Stimulated activated CD8-positive, alpha-beta memory T cell treated with anti-CD3 and anti-CD28 coated beads, Interleukin-7, amount 100 ng/mL, for 48 hours (primary cell): ENCODE results near the gene CEP83.

ENCODE experiments used
- DNase-seq, 2 donors: peaks; one replicate each; pipeline ENCODE4 v3.0.0-alpha.2; 2020; ENCODE audit warnings: low read depth in 1 of 2; ENCODE audit errors: extremely low read depth in 1 of 2

The CEP83 gene

GRCh38 chr12:94308612-94309011, 151.1 kb downstream of the CEP83 start:
- no peak for DNase-seq

DNA sequence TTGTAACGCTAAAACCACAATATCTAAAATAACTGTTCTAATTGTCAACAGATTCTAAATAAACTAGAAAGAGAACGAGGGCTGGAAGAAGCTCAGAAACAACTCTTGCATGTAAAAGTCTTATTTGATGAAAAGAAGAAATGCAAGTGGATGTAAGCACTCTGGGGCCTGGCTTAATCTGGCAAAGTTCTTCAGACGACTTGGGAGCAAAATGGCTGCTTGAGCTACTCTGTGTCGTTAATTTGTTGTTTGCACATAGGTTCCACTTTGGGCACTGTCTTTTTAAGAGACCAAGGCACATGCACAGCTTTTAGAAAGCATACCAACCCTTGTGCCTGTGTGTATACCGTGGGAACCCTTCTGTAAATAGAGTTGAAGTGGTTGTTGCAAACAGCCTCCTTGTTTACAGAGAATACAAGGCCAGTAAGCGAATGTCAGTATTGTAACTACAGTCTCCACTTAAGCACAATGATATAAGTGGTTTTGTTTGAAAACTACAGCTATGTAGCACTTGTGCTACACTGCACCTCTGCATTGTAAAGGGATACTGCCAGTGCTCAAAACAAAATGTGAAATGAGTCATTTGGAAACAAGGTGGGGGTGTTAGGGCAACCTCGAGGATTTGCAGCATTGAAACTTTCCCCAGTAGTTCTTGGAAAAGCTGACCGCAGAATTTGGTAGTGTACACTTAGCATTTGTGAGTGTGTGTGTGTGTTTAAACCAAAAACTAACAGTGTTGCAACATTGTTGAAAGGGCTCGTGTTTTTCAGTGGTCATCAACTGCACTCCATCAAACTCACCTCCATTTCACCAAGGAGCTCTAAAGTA, 154.3 kb downstream of the CEP83 start:
- DNase-seq: peak; percentile 19 to 43

DNA sequence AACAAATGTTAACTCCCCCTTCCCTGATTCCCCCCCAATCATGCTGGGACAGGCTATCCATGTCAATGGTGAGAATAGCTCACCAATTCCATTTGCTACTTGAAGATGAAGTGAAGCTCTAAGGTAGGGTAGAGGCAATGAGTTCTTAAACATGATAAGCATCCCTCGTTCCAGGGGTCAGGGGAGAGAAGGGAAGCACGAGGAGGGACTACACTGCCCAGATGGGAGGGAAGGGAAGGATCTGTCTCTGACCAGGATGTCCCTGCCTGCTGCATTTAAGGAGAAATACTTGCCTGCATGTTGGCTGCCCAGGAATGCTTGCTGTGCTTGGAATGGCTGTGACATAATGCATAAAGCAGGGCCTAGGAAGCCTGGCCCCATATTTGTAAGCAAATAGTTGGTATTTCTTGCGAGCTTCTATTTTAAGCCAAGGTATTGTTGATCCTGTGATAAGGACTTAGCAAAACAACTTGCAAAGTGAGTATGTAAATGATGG, 155.1 kb downstream of the CEP83 start:
- DNase-seq: no peak

- DNase-seq: no peak
Observed at GRCh38 chr12:94304012-94304411, 155.7 kb downstream of the CEP83 start.

GRCh38 chr12:94299846-94300245, 159.8 kb downstream of the CEP83 start:
- no peak for DNase-seq

GRCh38 chr12:94297876-94298505, 161.7 kb downstream of the CEP83 start:
- no peak for DNase-seq

- no peak for DNase-seq
Observed at GRCh38 chr12:94297096-94297699, 162.5 kb downstream of the CEP83 start.

DNA sequence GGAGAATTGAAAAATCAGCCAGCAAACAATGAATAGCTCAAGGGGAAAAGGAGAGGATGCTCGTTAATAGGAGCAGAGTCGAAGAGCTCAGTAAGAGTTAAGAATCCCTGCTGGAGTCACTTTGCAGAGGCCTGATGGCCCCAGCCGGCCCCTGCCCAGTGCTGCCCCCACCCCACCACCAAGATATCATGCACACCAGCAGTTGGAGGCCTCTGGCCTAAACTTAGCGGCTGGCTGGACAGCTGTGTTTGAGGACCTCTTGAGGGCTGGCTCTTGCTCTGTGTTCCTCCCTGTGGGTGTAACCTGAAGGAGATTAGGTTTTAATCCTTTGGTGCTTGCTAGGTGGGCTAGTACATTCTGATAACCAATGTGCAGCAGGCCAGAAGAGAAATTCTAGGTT, 169.3 kb downstream of the CEP83 start:
- DNase-seq: no peak

GRCh38 chr12:94289461-94290312, 170.0 kb downstream of the CEP83 start:
- DNase-seq: no peak

GRCh38 chr12:94287245-94287628, 172.4 kb downstream of the CEP83 start:
- no peak for DNase-seq

GRCh38 chr12:94286583-94287244, 173.0 kb downstream of the CEP83 start:
- DNase-seq: no peak

DNA sequence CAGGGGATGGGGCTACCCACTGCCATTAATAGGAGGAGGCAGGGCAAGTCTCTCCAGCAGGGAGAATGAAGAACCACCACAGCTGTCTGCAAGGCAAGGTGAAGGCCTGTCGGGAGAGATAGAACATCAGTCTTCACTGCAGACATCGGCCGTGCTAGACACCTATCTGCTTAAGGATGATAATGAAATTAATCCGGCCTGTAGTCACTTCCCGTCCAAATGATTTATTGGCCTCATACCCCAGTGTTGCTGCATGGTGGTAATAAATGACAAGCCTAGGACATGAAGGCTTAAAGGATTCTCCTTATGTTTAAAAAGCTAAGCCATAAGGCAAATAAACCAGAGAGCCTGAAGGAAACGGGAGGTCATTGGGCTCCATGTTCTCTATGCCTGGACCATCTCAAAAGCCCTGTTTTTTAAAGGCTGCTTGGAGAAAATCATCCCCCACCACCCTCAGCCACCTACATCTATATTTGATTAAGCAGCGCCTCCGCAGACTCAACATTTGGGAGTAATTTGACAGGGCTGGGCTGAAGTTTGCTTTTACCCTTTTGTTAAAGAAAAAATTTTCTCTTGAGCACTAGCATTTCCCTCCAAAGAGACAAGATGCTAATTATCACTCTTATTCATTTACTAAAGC, 173.6 kb downstream of the CEP83 start:
- no peak for DNase-seq

DNA sequence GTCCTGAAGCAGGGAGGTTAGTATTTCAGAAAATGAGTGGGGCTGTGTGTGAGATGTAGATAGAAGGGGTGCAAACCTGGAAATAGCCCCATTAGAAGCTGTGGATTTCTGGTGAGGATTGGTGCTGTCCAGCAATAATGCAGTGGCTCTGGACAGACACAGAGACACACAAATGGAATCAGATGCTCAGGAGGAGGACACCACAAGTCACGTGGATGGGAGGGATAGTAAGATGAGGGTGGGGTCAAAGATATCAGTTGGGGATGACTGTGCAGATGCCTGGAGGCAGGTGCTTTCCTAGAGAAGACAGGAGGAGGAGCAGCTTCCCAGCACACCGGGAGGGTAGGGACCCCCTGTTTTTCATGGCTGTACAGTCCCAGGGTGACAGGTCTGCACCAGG, 174.8 kb downstream of the CEP83 start:
- no peak for DNase-seq

DNA sequence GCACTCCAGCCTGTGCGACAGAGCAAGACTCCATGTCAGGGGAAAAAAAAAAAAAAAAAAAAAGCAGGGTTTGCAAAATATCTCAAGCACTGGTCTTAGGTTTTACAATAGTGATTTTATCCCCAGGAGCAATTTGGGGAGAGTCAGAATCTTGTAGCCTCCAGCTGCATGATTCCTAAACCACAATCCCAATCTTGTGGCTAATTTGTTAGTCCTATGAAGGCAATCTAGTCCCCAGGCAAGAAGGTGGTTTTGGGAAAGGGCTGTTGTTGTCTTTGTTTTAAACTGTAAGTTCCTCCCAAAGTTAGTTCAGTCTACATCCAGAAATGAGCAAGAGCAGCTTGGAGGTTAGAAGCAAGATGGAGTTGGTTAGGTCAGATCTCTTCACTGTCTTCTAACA, 175.6 kb downstream of the CEP83 start:
- no peak for DNase-seq

DNA sequence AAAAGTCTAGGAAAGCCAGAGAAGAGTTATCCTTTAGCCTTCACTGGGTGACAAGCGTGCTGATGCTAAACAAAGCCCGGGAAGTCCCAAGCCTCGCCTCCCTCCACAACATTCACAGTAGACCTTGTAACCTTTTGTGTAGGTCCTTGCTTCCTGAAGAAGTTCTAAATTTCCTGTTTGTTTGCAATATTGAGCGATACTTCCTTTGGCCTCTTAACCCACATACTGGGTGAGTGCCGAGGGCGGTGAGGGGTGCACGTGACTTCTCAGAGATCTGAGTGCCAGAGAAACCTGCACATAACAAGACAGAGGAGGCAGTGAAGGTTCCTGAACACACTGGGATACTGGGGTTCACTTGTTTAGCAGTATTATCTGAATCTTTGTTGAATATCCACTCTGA, 177.0 kb downstream of the CEP83 start:
- no peak for DNase-seq

DNA sequence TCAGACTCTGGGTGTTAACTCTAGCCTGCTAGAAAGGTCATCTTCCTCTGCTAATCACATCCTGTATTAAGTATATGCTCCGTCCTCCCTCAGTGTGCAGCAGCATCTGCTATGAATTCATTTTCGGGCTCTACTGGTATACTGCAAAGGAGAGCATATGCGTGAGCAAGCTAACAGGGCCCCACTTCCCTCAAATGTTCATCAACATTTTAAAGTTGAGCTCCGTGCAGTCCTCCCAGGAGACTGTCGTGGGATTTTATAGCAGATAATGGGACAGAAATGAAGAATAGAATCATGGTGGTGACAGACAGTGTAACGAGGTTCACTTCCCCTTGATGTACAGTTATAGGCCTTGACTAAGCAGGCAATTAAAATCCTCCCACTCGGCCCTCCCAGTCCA, 179.6 kb downstream of the CEP83 start:
- no peak for DNase-seq

DNA sequence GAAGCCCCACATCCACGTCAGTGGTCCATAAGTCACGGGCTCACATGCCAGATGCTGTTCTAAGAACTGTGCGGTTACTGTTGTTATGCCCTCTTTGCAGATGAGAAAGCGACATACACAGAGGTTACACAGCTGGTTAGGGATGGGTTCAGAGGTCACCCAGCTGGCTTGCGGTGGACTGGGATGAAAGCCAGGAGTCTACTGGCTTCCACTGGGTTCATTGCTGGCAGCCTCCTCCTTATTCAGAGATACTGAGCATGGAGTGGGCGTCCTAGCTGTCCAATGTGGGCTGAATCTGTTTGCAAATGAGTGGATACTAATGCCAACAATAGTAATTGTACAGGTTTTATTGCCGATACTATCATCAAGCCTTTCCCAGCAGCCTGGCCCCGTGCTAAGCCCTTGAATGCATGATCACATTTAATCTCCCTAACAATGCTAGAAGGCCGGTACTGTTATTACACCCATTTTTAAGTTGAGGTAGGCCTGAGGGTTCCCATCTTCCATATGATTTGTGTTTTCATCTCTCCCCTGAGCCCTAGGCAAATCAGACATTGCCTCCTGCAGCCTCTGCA, 182.2 kb downstream of the CEP83 start:
- no peak for DNase-seq

GRCh38 chr12:94276725-94277124, 182.9 kb downstream of the CEP83 start:
- no peak for DNase-seq

DNA sequence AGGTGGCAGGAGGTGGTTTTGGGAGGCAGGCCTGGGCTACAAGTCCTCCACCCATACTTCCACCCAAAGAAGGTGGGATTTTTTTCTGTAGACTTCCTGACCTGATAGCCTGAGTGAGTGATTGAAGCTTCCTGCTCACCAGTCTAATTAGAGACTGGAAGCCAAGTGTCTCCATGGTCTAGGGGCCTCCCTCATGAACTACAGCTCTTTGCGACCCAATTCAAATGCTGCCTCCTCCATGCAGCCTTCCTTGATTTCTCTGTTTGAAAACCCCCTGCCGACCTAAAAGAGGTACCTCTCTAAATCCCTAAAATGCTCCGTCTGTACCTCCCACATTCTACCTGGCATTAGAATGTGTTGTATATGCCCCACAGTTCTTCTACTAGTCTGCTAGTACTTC, 186.4 kb downstream of the CEP83 start:
- DNase-seq: no peak

DNA sequence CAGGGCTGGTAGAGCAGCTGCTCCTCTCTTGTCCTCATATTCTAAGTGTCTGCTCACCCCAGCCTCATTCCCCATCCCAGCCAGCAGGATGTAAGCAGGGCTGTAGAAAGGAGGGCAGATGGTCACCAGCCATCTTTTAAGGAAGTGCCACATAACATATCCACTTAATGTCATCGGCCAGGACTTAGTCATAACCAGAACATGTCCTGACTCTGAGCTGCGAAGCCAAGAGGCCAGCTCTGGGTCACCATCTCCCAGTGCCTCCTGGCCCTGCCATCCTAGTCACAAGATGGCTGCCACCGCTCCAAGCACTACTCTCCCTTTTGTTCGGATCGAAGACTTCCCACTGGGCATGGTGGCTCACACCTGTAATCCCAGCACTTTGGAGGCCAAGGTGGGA, 187.4 kb downstream of the CEP83 start:
- no peak for DNase-seq
